Urinary bladder (tissue), 4 donors: ENCODE data around the gene ARRDC2. TPM values are rescaled to one million over a fixed set of nuclear protein-coding genes. Genes with fewer than 3 reads are reported as not detected.

Experiments used
- DNase-seq: peaks from one replicate; pipeline ENCODE4 v3.0.0-alpha.2; 2015; ENCODE audit errors: extremely low spot score
- H3K27ac ChIP-seq: one replicate; pipeline ENCODE4 v1.5.1; 2013; ENCODE audit warnings: low read depth, mild to moderate bottlenecking, moderate library complexity
- H3K36me3 ChIP-seq: one replicate; pipeline ENCODE4 v1.6.1; 2013; ENCODE audit warnings: mild to moderate bottlenecking, moderate library complexity; ENCODE audit not compliant: insufficient read depth
- H3K4me1 ChIP-seq: one replicate; pipeline ENCODE4 v1.6.1; 2013; ENCODE audit warnings: mild to moderate bottlenecking, moderate library complexity; ENCODE audit not compliant: insufficient read depth
- H3K4me3 ChIP-seq: one replicate; pipeline ENCODE4 v1.5.1; 2013; ENCODE audit warnings: low read depth, low read length
- whole genome bisulfite sequencing: extraction: QIAGEN DNeasy Blood & Tissue Kit; methylation state at CpG from one replicate; pipeline ENCODE4 v1.1.7; 2013; 5-methylcytosine and 5-hydroxymethylcytosine counted together
- polyA plus RNA-seq: library from polyadenylated mRNA; stranded (reverse); fragments of 200-250 nt; gene quantifications from one replicate; pipeline ENCODE4 v1.2.3, GENCODE V29; 2013
- total RNA-seq: library from RNA; depleted of rRNA; stranded (reverse); fragments of >200 nt; gene quantifications from one replicate; pipeline ENCODE4 v1.2.3, GENCODE V29; 2014
- donor health status: healthy with polysubstance abuse.
- donor health status: healthy.

ARRDC2 gene
- total RNA-seq (7.5 TPM), polyA plus RNA-seq (38.0 TPM)

DNA sequence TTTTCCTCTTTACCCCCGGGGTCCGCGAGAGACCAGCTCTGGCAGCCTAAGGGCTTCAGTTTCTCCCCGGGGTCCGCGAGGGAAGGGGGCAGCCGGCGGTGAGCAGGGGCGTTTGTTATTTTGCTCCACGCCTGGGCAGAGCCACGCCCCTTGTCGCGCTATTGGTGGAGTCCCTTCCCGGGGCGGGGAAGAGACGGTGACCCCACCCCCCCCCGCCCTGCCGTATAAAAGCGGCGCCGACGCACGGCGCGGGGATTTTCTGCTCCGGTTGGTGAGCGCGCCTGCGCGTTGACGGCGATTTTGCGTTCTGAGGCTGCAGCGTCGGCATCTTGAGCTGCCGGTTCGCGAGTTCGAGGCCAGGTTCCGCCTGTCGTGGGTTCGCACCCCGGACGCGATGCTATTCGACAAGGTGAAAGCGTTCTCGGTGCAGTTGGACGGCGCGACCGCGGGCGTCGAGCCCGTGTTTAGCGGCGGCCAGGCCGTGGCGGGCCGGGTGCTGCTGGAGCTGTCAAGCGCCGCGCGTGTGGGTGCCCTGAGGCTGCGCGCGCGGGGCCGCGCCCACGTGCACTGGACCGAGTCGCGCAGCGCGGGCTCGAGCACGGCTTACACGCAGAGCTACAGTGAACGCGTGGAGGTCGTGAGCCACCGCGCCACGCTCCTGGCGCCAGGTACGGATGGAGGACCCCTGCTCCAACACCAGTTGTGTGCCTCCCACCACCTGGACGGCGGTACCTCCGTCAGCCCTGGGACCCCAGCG, at the start of gene ARRDC2:
Gene ARRDC2, plus strand, starts transcription at position 254 of the 757 bp plus-strand sequence. Its CDS starts 141 bp downstream, at position 395.
- Histone ChIP-seq H3K4me1 (no peaks in the 10 kb centered on the region), H3K4me3 (peak within 1 kb of the TSS; percentile 64), H3K36me3 (peaks cover 3% of the 10 kb centered on the region), H3K27ac (peak within 1 kb of the TSS; percentile 48)
- WGBS: 15% methylated on average over 92 of the region's 92 CpGs
- DNase-seq: peak; percentile 80

DNA sequence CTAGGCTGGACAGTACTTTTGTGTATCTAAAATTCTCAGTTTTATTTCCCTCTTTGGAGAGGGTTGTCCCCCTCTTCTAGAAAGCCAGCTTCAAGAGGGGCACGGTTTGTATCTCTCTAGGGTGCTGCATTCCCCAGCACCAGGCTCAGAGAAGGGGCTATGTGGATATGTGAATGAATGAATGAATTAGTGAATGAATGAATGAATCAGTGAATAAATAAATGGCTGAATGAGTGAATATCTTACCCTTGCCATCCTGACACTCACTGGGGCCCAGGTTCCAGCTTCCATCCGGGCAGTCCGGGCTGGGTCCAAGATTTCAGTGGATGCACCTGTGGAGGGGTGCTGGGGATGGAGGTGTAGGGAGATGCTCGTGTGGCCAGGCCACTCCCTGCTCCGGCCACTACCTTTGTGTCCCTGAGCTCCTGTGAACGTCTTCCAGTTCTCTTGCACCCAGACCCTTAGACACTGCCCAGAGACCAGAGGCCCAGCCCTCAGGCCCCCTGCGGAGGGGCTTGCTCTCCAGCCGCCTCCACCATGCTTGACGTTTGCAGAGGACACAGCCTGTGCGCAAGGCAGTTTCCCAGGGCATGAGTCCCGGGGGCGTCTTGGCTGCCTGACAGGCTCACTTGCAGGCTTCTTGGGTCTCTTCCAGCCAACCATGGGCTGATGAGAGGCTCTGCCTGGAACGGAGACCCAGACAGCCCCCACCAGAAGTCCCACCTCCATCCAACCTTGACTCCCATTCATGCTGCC, 43.9 kb upstream of the ARRDC2 start:
- 46% methylated on average over 13 of the region's 13 CpGs for WGBS
- no peak overlapping the region for H3K4me3 ChIP-seq
- no peak overlapping the region for H3K27ac ChIP-seq
- peaks cover 3% of the 10 kb centered on the region for H3K4me1 ChIP-seq
- no peaks in the 10 kb centered on the region for H3K36me3 ChIP-seq
- no peak for DNase-seq

GRCh38 chr19:17965370-17966128, 42.4 kb upstream of the ARRDC2 start:
- H3K4me1 ChIP-seq: peaks cover 3% of the 10 kb centered on the region
- no peaks in the 10 kb centered on the region for H3K36me3 ChIP-seq
- H3K27ac ChIP-seq: no peak overlapping the region
- H3K4me3 ChIP-seq: no peak overlapping the region
- 61% methylated on average over 11 of the region's 11 CpGs for WGBS
- DNase-seq: no peak

GRCh38 chr19:17966129-17966483, 41.9 kb upstream of the ARRDC2 start:
- no peak overlapping the region for H3K4me3 ChIP-seq
- H3K27ac ChIP-seq: no peak overlapping the region
- WGBS: 64% methylated on average over 2 of the region's 2 CpGs
- H3K36me3 ChIP-seq: no peaks in the 10 kb centered on the region
- no peak for DNase-seq
- peaks cover 3% of the 10 kb centered on the region for H3K4me1 ChIP-seq

DNA sequence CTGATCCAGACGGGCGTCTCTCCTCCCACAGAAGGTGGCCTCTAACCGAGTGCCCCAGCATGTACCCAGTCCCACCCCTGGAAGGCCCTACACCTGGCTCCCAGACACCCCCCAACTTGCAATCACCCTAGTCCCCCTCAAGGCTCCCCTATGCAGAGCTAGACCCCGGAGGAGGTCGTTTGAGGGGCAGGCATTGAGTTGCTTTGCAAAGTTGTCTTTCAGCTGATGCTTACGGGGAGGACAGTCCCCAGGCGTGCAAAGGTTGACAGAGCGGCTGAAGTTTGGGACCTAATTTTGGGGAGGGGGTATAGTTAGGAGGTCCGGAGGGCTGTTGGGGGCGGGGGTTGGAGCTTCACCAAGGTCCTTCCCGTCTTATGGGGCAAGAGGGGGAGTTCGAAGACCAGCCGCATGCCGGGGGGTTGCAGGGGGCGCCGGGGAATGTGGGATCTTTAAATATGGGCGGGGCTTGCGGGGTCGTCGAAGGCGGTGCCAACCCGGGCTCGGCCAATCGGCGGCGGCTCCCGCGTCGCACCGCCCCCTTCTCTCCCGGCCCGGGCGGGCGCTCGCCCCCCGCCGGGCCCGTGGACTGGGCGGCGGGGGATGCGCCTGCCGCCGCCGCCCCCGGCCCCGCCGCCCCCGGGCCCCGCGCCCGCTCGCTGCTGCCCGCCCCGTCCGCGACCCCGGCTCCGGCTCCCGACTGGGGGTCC, 41.3 kb upstream of the ARRDC2 start, which contains the start of gene KCNN1:
Gene KCNN1, plus strand, starts transcription at position 558 of the 707 bp plus-strand sequence. CDS start 6,782 bp downstream, outside the sequence.
- Histone ChIP-seq H3K36me3 (no peaks in the 10 kb centered on the region), H3K4me1 (peaks cover 3% of the 10 kb centered on the region), H3K4me3 (peak within 1 kb of the TSS; percentile 35), H3K27ac (no peak within 1 kb of the TSS)
- DNase-seq: no peak
- WGBS: 4% methylated on average over 55 of the region's 59 CpGs

DNA sequence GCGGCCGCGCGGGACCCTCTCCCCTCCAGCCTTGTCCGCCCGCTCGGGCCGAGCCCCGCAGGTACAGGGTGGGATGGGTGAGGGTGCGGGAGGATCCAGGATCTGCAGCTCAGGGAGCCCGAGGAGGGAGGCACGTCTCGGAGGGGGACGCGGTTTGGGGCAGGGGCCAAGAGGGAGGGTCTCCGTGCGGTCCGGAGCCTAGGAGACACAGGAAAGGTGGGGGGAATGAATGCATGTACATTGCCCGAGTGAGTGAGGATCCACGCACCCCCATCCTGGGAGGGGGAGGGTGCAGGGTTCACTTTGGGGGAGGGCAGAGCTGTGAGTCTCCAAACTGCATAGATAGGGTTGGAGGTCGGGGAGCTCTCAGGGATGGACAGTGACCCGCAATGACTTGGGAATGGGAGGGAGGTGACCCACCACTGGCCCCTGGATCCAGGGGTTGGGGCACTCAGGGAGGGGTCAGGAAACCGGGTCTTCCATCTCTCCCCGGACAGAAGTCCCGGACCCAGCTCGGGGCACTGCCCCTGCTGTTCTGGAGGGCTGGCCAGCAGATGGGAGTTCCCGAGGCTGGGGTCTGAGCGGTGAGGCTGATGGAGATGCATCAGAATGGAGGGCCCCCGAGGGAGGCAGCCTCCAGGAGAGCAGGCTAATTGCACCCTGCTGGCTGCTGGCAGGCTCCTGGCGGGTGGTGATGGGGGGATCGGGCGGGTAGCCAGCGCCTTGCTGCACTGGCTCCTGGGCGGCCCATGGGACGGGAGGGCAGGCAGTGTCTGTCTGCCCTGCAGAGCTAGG, 40.5 kb upstream of the ARRDC2 start:
- WGBS: 9% methylated on average over 35 of the region's 35 CpGs
- peak overlapping the region; percentile 35 for H3K4me3 ChIP-seq

DNA sequence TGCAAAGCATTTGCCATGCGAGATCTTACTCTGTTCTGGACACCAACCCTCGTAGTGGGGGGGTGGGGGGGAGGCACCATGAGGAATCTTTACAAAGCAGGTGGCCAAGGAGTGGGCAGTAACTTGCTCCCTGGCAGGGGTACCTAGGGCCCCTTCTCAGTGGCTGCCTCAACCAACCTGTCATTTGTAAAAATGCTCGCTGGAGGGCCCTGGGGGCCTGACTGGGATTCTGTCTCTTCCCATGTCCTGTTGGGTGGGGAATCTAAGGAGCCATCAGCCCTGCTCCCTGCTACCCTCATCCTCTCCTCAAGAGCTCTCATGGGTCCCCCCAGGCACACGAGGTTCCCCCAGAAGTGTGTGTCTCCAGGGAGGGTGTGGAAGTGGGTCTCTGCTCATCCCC, 39.6 kb upstream of the ARRDC2 start:
- DNase-seq: no peak
- Histone ChIP-seq H3K4me1 (peaks cover 3% of the 10 kb centered on the region), H3K27ac (no peak overlapping the region), H3K4me3 (no peak overlapping the region), H3K36me3 (no peaks in the 10 kb centered on the region)
- WGBS: 77% methylated on average over 4 of the region's 4 CpGs

More for the DNA sequence above, 40.5 kb upstream of the ARRDC2 start:
- H3K27ac ChIP-seq: no peak overlapping the region
- peaks cover 3% of the 10 kb centered on the region for H3K4me1 ChIP-seq
- no peak for DNase-seq
- no peaks in the 10 kb centered on the region for H3K36me3 ChIP-seq

GRCh38 chr19:17969096-17969792, 38.7 kb upstream of the ARRDC2 start:
- Histone ChIP-seq H3K27ac (no peak overlapping the region), H3K4me3 (no peak overlapping the region), H3K36me3 (no peaks in the 10 kb centered on the region), H3K4me1 (peaks cover 3% of the 10 kb centered on the region)
- no peak for DNase-seq
- WGBS: 81% methylated on average over 19 of the region's 19 CpGs

DNA sequence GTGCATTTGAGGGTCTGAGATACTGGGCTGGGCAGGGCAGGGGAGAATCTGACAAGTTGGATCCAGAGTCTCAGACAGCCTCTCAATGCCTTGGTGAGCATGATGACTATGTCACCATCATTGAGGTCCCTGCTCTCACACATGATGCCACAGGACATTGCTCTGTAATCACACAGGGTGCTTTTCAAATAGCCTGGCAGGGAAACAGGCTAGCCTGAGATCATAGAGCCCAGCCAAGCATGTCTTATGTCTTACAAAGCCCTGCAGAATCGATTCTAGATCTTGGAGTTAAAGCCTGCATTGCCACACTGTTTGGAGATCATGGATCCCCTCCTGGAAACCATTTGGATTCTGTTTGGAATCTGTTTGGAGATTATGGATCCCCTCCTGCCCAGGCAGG, 35.7 kb upstream of the ARRDC2 start:
- H3K4me1 ChIP-seq: no peaks in the 10 kb centered on the region
- H3K27ac ChIP-seq: no peak overlapping the region
- H3K4me3 ChIP-seq: no peak overlapping the region
- WGBS: 83% methylated on average over 1 of the region's 1 CpG
- no peaks in the 10 kb centered on the region for H3K36me3 ChIP-seq
- no peak for DNase-seq

DNA sequence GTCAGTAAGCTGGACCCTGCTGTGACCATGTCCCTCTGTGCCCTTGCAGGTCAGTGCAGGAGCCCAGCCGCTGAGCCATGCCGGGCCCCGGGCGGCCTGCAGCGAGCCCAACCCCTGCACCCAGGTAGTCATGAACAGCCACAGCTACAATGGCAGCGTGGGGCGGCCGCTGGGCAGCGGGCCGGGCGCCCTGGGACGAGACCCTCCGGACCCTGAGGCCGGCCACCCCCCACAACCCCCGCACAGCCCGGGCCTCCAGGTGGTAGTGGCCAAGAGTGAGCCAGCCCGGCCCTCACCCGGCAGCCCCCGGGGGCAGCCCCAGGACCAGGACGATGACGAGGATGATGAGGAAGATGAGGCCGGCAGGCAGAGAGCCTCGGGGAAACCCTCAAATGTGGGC, 34.2 kb upstream of the ARRDC2 start:
- WGBS: 95% methylated on average over 23 of the region's 23 CpGs
- Histone ChIP-seq H3K27ac (no peak overlapping the region), H3K36me3 (no peaks in the 10 kb centered on the region), H3K4me1 (no peaks in the 10 kb centered on the region), H3K4me3 (no peak overlapping the region)
- DNase-seq: no peak

DNA sequence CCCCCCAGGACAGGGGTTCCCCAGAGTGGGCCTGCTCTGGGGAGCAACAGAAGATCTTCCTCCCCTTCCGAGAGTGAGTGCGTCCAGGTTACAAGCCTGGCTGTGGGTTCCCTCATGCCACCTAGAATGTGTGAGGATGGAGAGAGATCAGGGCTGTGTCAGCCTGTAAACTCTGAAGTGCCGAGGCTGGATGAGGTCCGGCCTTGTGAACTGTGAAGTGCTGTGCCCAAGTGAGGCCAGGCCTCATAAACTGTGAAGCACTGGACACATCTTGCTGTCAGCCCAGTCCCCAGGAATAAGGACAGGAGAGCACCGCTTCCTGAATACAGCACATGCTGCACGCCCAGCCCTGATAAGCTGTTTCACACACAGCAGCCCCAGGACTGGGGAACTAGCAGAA, 33.4 kb upstream of the ARRDC2 start:
- 81% methylated on average over 6 of the region's 6 CpGs for WGBS
- DNase-seq: no peak
- H3K4me3 ChIP-seq: no peak overlapping the region

GRCh38 chr19:17975032-17975431, 32.9 kb upstream of the ARRDC2 start:
- DNase-seq: no peak
- no peaks in the 10 kb centered on the region for H3K4me1 ChIP-seq
- H3K27ac ChIP-seq: no peak overlapping the region
- H3K36me3 ChIP-seq: no peaks in the 10 kb centered on the region
- no peak overlapping the region for H3K4me3 ChIP-seq
- 87% methylated on average over 8 of the region's 8 CpGs for WGBS

More for the DNA sequence above, 33.4 kb upstream of the ARRDC2 start:
- Histone ChIP-seq H3K27ac (no peak overlapping the region), H3K36me3 (no peaks in the 10 kb centered on the region), H3K4me1 (no peaks in the 10 kb centered on the region)
